ENCODE measurements around the gene CENPC.

Gene CENPC

GRCh38 chr4:67522230-67522629 lies 23.1 kb downstream of the CENPC start:
- in situ Hi-C loops (cut with HindIII; ENCODE audit: low pct_ligation_motif_present, low sequenced_read_pairs): no loop called here
- H3K4me3 ChIP-seq (ENCODE audit: low read depth, low read length): no peak overlapping the region
- H3K27ac ChIP-seq: peak overlapping the region; percentile 91
- H3K27me3 ChIP-seq (replicated peaks): no peaks in the 10 kb centered on the region
- TF ChIP-seq CTCF (IDR thresholded peaks at IDR 0.05; ENCODE audit: low read depth, low read length, missing control alignments): no peak
- H3K36me3 ChIP-seq (replicated peaks): peaks cover 8% of the 10 kb centered on the region
- DNase-seq: no peak

- no peak for DNase-seq
- in situ Hi-C loops (cut with HindIII; ENCODE audit: low pct_ligation_motif_present, low sequenced_read_pairs): no loop called here
- no peaks in the 10 kb centered on the region for H3K27me3 ChIP-seq (replicated peaks)
- no peak for TF ChIP-seq CTCF (IDR thresholded peaks at IDR 0.05; ENCODE audit: low read depth, low read length, missing control alignments)
- H3K4me3 ChIP-seq (ENCODE audit: low read depth, low read length): no peak overlapping the region
- H3K27ac ChIP-seq: no peak overlapping the region
- H3K36me3 ChIP-seq (replicated peaks): peaks cover 10% of the 10 kb centered on the region
These were observed 23.8 kb downstream of the CENPC start for GRCh38 chr4:67521506-67521905.

GRCh38 chr4:67520141-67520540 lies 25.2 kb downstream of the CENPC start:
- no peak overlapping the region for H3K4me3 ChIP-seq (ENCODE audit: low read depth, low read length)
- H3K27ac ChIP-seq: no peak overlapping the region
- in situ Hi-C loops (cut with HindIII; ENCODE audit: low pct_ligation_motif_present, low sequenced_read_pairs): no loop called here
- H3K27me3 ChIP-seq (replicated peaks): no peaks in the 10 kb centered on the region
- H3K36me3 ChIP-seq (replicated peaks): peaks cover 10% of the 10 kb centered on the region
- TF ChIP-seq CTCF (IDR thresholded peaks at IDR 0.05; ENCODE audit: low read depth, low read length, missing control alignments): no peak
- DNase-seq: no peak

- Histone ChIP-seq H3K27ac (no peak overlapping the region), H3K36me3 (replicated peaks) (peaks cover 7% of the 10 kb centered on the region), H3K4me3 (ENCODE audit: low read depth, low read length) (no peak overlapping the region), H3K27me3 (replicated peaks) (no peaks in the 10 kb centered on the region)
- in situ Hi-C loops (cut with HindIII; ENCODE audit: low pct_ligation_motif_present, low sequenced_read_pairs): no loop called here
- TF ChIP-seq CTCF (IDR thresholded peaks at IDR 0.05; ENCODE audit: low read depth, low read length, missing control alignments): no peak
- no peak for DNase-seq
These were observed 32.8 kb downstream of the CENPC start for GRCh38 chr4:67512501-67512900.

- Histone ChIP-seq H3K4me3 (ENCODE audit: low read depth, low read length) (no peak overlapping the region), H3K27me3 (replicated peaks) (no peaks in the 10 kb centered on the region), H3K27ac (no peak overlapping the region), H3K36me3 (replicated peaks) (no peaks in the 10 kb centered on the region)
- no peak for TF ChIP-seq CTCF (IDR thresholded peaks at IDR 0.05; ENCODE audit: low read depth, low read length, missing control alignments)
- in situ Hi-C loops (cut with HindIII; ENCODE audit: low pct_ligation_motif_present, low sequenced_read_pairs): no loop called here
- no peak for DNase-seq
These were observed 44.9 kb downstream of the CENPC start for GRCh38 chr4:67500373-67500772.

- in situ Hi-C loops (cut with HindIII; ENCODE audit: low pct_ligation_motif_present, low sequenced_read_pairs): no loop called here
- DNase-seq: no peak
- TF ChIP-seq CTCF (IDR thresholded peaks at IDR 0.05; ENCODE audit: low read depth, low read length, missing control alignments): no peak
- no peaks in the 10 kb centered on the region for H3K36me3 ChIP-seq (replicated peaks)
- H3K27ac ChIP-seq: no peak overlapping the region
- H3K27me3 ChIP-seq (replicated peaks): no peaks in the 10 kb centered on the region
- H3K4me3 ChIP-seq (ENCODE audit: low read depth, low read length): no peak overlapping the region
These were observed 45.5 kb downstream of the CENPC start for GRCh38 chr4:67499799-67500198.
